Suppressor macrophage treated with lipopolysaccharide for 4 hours (primary cell): Measurements from ENCODE around the gene APC2.

ENCODE experiments used
- DNase-seq: peaks from one replicate; pipeline ENCODE4 v3.0.0-alpha.2; 2020

APC2 gene, protein sequence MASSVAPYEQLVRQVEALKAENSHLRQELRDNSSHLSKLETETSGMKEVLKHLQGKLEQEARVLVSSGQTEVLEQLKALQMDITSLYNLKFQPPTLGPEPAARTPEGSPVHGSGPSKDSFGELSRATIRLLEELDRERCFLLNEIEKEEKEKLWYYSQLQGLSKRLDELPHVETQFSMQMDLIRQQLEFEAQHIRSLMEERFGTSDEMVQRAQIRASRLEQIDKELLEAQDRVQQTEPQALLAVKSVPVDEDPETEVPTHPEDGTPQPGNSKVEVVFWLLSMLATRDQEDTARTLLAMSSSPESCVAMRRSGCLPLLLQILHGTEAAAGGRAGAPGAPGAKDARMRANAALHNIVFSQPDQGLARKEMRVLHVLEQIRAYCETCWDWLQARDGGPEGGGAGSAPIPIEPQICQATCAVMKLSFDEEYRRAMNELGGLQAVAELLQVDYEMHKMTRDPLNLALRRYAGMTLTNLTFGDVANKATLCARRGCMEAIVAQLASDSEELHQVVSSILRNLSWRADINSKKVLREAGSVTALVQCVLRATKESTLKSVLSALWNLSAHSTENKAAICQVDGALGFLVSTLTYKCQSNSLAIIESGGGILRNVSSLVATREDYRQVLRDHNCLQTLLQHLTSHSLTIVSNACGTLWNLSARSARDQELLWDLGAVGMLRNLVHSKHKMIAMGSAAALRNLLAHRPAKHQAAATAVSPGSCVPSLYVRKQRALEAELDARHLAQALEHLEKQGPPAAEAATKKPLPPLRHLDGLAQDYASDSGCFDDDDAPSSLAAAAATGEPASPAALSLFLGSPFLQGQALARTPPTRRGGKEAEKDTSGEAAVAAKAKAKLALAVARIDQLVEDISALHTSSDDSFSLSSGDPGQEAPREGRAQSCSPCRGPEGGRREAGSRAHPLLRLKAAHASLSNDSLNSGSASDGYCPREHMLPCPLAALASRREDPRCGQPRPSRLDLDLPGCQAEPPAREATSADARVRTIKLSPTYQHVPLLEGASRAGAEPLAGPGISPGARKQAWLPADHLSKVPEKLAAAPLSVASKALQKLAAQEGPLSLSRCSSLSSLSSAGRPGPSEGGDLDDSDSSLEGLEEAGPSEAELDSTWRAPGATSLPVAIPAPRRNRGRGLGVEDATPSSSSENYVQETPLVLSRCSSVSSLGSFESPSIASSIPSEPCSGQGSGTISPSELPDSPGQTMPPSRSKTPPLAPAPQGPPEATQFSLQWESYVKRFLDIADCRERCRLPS (N-terminal part only)

DNA sequence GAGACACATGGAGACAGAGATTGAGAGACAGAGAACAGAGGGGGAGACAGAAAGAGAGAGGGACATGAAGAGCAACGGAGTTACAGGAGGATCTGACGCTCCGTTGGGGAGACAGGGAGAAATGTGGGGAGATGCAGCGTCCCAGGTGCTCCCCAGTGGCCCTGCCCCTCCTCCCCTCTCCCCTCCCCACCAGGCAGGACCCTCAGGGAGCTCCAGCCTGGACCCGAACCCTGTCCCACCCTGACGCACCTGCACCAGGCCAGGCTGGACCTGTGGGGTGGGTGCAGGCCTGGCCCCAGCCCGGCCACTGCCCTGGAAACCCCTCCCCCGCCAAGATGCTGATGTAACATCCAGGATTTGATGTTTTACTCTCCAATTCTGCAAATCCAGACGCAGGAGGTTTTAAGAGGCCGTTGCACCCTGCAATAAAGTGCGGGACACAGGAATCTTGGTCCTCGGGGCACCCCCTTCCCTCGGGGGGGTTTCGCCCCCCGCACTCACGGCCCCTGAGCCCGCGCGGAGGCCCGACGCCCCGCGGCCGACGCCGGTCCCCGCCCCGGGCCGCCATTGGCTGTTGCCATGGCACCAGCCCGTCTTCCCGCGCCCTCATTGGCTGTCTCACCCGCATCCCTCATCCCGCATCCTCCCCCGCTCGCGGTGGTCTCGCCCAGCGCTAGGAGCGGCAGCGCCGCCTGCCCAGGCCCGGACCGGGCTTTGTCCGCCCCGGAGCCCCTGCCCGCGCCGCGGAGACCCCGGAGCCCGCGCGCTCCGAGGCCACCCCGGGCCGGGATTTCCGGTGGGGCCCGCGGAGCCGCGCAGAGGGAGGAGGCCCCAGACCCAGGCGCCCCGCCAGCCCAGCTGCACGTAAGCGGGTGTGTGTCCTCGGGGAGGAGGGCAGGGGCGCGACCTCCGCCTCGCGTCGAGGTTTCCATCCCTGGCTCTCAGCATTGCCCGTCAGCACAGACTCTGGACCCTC is at the start of gene APC2:
TSS of gene APC2 (plus strand) at position 655 of the 976 bp plus-strand sequence. CDS start 2,881 bp downstream, outside the sequence.
- peak; percentile 25 for DNase-seq

DNA sequence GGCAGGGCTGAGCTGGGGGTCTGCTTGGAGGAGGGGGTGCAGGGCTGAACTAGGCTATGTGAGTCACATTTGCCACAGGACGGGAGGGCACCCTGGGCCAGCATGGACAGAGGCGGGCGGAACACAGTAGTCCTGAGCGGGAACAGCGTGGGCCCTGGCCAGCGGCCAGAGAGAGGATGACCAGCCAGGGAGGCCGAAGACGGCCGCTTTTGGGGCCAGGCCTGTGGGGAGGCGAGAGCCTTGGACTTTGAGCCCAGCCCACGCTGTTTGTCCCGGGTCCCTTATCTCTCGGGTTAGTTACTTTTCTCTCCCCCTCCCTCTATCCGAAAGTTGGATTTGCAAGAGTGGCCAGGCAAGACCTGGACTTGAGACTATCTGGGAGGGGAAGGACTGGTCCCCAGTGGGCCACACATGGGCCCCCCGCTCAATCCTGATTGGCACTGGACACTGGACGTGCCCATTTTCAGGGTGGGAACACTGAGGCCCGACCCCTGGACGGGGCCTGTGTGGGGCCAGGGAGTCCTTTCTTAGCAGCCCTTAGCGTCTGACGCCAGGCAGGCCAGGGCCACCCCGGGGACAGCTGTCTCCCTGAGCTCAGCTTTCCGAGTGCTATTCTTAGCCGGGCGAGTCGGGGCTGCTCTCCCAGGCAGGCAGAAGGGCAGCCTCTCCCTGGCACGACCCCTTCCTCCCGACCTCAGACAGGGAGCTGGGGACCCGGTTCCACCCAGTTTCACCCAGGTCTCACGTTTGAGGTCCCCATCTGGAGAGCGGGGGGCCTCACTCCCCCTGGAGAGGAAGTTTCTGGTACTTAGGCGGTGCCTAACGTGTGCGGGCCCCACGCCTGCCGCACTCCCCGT is 49.4 kb upstream of the APC2 start:
- DNase-seq = no peak

DNA sequence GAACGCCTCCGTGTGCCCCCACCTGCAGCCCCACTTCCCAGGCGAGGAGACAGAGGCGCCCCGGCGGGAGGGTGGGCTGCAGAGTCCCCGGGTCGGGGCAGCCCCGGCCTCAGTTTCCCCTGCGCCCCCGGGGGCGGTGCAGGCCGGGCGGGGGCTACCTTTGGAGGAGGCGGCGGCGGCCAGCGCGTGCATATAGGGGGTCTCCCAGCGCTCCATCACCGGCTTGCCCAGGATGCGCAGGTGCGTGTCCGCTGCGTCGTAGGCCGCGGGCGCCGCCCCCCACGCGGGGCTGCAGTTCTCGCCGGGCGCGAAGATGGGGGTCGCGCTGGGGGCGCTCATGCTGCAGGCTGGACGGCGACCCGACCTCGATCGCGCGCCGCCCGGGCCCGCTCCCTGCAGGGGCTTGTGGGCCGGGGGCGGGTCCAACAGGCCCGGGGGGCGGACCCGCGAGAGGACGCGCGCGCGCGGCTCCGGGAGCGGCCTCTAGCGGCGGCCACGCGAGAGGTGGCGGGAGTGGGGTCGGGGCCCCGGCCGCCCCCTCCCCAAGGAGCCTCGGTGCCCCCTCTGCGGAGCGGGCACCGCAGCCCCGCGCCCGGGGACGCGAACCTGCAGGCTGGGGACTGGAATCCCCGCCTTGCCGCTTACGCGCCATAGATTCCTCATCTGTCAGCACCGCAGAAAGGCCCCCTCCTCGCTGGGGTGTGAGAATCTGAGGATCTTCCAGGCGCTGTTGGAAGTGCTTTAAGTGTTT is 48.6 kb upstream of the APC2 start, which contains the start of gene GAMT:
TSS of gene GAMT (minus strand) at position 405 of the 751 bp plus-strand sequence. CDS start at position 339, 66 bp downstream.
- DNase-seq = peak; percentile 34

DNA sequence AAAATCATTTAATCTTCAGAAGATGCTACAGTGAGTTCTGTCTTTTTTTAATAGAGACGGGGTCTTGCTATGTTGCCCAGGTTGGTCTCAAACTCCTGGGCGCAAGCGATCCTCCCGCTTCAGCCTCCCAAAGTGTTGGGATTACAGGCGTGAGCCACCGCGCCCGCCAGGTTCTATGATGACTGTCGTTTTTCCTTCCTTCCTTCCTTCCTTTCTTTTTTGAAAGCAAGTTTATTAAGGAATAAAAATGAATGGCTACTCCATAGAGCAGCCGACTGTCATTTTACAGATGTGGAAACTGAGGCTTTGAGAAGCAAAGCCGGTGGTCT is 48.1 kb upstream of the APC2 start:
- no peak for DNase-seq

DNA sequence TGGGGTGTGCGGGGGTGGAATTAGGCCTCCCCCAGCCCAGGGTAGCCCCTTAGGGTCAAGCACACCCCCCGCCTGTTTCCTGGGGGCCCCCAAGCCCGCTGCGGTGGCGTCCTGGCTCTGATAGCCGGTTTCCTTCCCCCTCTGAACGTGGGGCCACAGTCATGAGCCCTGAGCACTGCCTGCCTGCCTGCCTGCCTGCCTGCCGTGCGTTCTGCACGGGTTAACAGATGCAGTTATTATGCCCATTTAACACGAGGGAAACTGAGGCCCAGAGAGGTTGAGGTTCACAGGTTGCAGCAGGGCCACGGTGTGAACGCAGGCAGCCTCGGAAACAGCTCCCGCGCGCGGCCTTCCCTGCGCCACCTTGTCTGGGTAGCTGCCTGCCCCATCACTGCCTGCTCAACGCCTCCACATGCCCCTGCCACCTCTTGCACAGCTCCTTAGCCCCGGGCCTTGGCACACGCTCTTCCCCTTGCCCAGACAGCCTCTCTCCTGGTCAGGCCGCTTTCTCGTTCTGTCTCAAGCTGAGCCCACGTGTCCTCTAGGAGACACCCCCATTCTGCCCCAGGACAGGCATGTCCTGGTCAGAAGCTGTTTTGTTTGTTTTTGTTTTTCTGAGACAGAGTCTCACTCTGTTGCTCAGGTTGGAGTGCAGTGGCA is 47.4 kb upstream of the APC2 start:
- DNase-seq = no peak

DNA sequence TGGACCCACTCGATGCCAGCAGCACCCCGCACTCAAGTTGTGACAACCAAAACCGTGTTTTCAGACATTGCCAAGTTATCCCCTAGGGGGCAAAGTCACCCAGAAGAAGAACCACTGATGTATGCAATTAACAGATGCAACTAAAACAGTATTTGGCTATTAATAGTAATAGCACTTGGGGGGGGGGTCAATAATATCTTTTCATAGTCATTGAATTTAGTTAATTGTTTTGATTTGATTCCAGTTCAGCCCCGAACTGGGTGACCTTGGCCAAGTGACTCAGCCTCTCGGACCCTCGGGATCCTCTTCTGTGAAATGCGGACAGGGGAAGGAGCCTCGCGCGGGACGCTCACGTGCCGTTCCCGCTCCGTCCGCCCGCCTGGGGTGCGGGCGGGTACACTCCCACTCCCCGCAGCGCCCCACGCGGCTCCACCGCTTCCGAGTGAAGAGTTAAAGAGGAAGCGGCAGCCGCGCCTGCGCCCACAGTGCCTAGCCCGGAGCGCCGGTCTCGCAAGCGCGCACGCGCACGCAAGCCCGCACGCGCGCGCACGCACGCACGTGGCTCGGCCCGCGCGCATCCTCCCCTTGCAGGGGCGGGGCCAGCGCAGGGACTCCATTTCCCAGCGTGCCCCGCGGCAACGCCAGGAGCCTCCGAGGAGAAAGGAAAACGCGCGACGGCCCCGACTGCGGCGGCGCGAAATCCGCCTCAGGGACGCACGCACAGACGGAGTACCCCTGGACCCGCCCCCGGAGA is 43.0 kb upstream of the APC2 start:
- peak; percentile 100 for DNase-seq

DNA sequence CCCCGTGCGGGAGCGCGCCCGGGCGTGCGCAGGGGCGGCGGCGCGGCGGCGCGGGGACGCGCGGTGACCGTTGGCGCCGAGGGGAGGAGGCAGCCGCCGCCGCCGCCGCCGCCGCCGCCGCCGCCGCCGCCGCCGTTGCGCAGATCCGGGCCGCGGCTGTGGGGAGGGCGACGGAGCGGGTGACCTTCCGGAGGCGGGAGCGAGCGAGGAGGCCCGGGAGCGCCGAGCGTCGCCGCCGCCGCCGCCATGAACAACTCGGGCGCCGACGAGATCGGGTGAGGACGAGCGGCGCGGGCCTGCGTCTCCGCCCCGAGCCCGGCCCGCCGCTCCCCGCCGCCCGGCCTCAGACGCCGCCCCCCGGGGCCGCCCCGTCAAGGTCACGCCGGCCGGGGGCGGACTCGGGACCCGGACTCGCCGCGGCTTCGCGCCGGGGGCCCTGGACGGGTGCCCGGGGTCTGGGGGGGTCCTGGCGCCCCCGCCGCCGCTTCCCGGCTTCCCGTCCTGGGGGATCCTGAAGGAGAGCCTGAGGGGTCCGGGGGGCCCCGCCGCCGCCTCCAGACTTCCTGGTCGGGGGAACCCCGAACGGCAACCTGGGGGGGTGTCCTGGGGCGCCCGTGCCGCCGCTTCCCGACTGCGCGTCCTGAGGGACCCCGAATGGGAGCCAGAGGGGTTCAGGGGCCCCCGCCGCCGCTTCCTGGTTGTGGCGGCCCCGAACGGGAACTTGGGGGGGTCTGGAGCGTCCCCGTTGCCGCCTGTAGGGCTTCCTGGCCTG is 42.2 kb upstream of the APC2 start, which contains the start of gene DAZAP1:
TSS of gene DAZAP1 (plus strand) at position 59 of the 772 bp plus-strand sequence. CDS start at position 247, 188 bp downstream.
- DNase-seq = peak; percentile 16

DNA sequence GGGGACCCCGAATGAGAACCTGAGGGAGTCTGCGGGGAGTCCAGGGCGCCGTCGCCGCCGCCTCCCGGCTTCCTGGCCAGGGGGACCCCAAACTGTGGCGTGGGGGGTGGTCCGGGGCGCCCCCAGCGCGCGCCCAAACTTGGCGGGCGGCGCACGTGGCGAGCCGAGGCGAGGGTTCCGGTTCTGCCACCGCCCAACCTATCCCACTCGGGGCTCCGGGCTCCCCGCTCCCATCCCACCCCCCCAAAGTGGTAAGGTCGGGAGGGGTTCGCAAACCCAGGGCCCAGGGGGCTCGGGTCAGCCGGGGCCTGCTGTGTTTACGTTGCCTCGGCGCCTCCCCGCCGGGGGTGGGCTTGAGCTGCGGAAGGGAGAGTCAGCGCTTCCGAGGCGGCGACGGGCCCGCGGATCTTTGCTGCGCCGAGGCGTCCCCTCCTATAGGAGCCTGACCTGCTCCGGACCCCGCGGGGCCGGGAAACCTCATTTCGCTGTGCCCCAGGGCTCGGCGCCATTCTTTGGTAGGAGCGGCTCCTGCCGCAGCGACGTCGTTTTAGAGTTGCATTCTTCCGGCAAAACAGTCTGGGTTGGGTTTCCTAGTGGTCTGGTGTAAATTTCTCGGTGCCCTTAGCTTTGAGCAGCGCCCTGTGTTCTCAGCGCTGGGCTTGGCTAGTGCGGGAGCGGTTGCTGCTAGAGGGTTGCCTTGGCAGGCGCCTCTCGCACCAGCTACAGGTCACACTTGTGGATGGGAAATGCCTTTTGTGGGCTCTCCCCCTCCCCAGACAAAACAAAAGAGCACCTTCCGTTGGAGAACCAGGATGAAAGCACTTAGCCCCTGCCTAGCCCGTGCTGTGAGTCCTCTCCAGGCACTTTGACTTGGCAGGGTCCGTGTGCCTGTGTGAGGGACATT is 41.4 kb upstream of the APC2 start:
- peak; percentile 66 for DNase-seq

DNA sequence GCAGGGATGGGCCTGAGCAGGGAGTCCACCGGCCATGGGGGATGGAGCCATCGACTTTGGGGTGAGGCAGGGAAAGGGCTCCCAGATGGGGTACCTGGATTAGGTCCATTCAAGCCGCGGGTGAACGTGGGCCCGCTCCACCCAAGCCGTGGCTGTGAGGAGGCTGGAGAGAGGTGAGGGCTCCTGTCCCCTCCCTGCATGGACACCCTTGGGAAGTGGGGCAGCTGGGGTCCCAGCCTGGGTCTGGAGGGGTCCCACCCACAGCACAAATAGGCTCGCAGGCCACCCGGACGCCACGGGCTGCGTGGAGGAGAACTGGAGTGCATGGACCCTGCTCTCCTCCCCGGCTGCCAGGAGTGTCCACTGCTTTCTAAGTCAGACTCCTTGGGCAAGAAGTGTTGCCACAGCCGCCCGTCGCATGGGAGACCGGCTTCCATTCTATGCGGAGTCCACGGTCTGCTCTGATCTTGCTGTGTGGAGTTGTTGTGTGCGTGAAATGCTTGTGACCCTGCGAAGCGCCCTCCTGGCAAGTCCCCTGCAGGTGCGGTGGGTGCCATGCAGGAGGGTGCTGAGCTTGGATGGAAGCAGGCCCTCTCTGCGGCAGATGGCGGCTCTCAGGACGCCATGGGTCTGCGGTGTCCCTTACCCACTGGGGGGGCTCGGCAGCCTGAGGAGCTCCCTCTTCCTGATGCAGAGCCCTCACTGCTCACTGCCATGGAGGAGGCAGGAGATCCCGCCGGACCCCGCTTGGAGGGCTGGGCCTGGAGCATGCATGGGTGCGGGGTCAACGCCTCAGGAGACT is 40.5 kb upstream of the APC2 start:
- DNase-seq = no peak

DNA sequence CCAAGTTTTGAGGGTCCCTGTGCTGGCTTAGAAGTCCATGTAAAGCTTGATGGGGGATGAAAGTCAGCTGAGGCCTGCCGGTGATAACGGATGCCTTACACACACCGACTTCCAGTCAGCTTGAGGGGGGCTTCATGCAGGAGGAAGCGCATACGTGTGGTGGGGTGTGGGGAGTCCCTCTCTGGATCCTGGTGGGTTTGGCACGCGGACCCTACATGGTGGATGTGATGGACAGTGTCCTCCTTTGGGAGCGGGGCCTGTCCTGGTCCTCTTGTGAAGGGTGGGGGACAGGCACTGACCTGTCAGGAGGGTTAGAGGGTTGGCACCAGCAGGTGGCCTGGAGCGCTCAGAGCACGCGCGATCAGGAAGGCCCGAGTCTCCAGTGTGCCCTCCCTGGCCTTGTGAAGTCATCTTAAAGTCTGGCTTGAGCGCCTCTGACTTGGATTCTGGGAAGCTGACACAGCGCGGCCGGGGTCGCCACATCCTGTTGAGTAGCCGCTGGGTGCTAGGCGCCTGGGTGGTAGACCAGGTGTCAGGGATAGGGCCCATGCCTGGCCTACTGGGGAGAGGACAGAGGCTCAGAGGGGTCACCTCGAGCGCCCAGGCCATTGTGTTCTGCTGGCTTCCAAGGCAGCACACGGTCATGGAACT is 39.7 kb upstream of the APC2 start:
- peak; percentile 11 for DNase-seq

DNA sequence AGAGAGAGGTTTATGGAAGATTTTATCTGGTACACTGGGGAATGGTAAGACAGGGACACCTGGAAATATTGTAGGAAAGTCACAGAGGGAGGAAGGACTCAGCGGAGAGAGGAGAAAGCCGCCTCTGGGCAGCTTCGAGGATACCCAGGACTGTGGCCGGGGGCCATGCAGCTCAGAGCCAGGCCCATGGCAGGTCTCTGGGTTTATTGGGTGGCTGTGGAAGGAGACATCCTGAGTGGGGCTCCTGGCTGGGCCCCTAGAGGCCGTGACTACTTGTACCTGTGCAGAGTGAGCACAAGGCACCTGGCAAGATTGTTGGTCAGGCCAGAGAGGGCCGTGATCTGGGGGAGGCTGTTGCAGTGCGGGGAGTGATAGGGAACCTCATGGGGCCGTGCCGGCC is 39.1 kb upstream of the APC2 start:
- DNase-seq = no peak

DNA sequence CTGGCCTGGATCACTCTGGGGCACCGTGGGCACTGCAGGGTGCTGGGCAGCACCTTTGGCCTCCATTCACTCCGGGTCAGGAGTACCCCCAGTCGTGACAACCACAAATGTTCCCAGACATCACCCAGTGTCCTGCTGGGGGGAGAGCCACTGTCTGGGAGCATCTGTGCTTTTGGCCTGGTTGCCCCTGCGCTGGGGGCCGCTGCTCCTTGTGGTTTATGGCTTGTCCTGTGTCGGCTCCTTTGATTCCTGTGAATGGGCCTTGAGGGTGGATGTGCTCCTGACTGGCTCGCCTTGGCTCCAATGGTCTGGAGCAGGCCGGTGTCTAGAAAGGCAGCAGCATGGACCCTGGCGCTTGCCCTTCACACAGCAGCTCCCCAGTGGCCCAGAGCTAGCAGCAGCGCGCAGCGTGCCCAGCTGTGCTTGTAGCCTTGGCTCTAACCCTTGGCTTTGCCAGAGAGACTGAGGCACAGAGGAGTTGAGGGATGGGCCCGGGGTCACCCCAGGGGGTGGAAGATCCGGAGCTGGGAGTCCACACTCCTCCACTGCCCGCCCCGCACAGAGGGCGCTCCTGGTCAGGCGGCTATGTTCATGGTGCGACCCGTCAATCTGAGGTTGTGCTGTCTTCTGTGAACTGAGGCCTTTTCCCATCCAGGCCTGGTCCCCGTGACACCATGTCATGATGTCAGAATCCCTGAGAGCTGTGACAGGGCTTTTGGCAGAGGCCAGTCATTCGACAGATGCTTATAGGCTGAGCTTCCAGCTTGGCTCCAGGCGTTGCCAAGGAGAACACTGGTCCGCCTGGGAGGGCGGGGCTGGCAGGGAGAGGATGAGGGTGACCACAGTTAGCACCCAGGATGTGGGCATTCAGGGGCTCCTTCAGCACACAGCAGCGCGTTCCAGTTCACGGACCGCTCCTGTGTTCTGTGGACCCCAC is 38.4 kb upstream of the APC2 start:
- DNase-seq = no peak

DNA sequence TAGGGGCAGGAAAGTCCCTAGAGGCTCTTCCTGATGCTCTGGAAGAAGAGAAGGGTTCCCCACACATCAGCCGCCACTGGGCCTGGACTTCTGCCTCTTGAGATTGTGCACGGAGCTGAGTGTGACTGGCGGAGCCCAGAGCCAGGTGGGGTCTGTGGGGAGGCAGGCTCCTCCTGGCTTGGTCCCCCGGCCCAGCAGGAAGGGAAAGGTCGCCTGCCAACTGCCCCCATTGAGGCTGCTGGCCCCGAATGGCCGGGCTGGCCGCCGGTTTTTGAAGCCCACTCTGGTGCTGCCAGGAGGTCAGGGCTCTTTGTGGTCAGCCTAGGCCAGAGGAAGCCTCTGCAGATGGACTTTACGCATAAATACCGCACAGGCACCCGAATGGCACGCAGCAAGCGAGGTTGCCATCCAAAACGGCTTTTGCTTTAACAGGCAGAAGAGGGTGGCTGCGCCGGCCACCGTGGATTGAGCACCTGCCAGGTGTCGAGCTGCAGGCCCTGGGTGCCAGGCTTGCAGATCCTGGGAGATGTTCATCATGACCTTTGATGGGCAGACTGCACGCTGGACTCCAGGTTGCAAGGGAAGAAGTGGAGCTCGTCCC is 37.5 kb upstream of the APC2 start:
- DNase-seq = no peak
